PFSK-1 (cell line): Measurements from ENCODE around the gene ARSK.

ENCODE experiments used
- FOXP2 ChIP-seq: optimal IDR thresholded peaks from 2 replicates; pipeline ENCODE3; 2011; ENCODE audit warnings: borderline replicate concordance, control low read depth, inconsistent platforms; ENCODE audit not compliant: insufficient read depth; ENCODE audit errors: extremely low read length, extremely low read depth
- POLR2AphosphoS5 ChIP-seq: IDR thresholded peaks from 2 replicates; pipeline ENCODE4 v1.6.1; 2012; ENCODE audit warnings: low read depth, mild to moderate bottlenecking, control low read depth, low read length, moderate library complexity
- REST ChIP-seq, 2 experiments: IDR thresholded peaks; 2 replicates each; pipeline versions ENCODE4 v1.6.1 to v1.8.0; 2011 to 2012; ENCODE audit warnings: low read depth in 2 of 2, low read length in 2 of 2, control low read depth in 1 of 2, inconsistent platforms in 1 of 2, mild to moderate bottlenecking in 1 of 2, moderate library complexity in 1 of 2; ENCODE audit not compliant: insufficient read depth in 1 of 2
- SIN3A ChIP-seq: IDR thresholded peaks from 2 replicates; pipeline ENCODE4 v1.6.1; 2012; ENCODE audit warnings: mild to moderate bottlenecking, low read length, moderate library complexity, borderline replicate concordance; ENCODE audit not compliant: insufficient read depth
- TAF1 ChIP-seq: IDR thresholded peaks from 2 replicates; pipeline ENCODE4 v1.6.1; 2012; ENCODE audit warnings: low read length, control low read depth, borderline replicate concordance; ENCODE audit not compliant: insufficient read depth

The ARSK gene

GRCh38 chr5:95621839-95622629, 67.1 kb downstream of the ARSK start:
- TF ChIP-seq POLR2AphosphoS5 (no peak), TAF1 (no peak), SIN3A (no peak), FOXP2 (no peak), REST (IDR thresholded peaks at IDR 0.05; ENCODE audit: insufficient read depth in 1 of 2, low read depth in 2 of 2, low read length in 2 of 2) (no peak)

DNA sequence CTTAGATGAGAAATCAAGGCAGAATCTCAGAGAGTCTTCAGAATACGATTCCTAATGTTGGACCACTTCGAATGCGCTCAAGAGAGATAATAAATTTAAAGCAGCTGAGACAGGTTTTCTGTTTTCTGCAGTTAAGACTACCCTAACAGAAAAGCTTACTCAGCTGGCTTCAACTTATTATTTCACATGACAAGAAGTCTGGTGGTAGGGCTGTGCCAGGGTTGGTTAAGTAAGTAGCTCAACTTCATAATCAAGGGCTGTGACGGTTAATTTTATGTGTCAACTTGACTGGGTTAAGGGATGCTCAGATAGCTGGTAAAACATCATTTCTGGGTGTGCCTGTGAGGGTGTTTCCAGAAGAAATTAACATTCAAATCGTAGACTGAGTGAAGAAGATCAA, 68.8 kb downstream of the ARSK start:
- no peak for TF ChIP-seq TAF1
- no peak for TF ChIP-seq SIN3A
- TF ChIP-seq REST (IDR thresholded peaks at IDR 0.05; ENCODE audit: insufficient read depth in 1 of 2, low read depth in 2 of 2, low read length in 2 of 2), result no peak
- no peak for TF ChIP-seq POLR2AphosphoS5
- no peak for TF ChIP-seq FOXP2

DNA sequence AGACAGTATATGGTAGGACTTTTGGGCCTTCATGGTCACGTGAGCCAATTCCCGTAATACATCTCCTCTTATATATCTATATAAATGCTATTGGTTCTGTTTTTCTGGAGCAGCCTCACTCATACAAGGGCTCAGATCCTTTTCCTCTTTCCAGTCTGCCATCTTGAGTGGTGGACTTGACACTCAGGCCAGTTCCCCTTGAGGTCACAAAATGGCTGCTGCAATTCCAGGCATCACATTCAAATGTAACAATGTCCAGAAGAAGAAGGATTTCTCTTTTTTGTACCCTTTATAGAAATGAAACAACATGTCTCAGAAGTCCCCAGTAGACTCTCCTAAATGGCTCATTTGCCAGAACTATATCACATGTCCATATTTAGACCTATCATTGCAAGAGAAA, 69.5 kb downstream of the ARSK start:
- TF ChIP-seq SIN3A (no peak), FOXP2 (no peak), TAF1 (no peak), POLR2AphosphoS5 (no peak), REST (IDR thresholded peaks at IDR 0.05; ENCODE audit: insufficient read depth in 1 of 2, low read depth in 2 of 2, low read length in 2 of 2) (no peak)

DNA sequence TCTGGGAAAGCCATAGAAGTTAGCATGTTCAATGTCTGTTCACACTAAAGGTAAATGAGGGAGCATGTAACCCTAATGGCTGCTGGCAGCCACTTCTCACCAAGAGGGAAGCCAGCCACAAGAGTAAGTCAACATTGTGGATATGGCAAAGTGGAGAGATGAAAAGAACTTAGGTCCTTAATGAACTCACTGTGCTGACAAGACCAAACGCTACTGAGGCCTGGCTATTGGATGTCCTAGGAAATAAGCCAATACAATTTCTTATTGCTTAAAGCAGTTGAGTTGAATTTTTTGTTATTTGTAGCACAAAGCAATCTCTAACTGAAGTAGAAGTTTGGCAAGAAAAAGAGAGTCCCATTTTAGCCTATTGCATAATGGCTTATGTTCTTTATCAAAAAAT, 71.8 kb downstream of the ARSK start:
- no peak for TF ChIP-seq TAF1
- TF ChIP-seq SIN3A, result no peak
- no peak for TF ChIP-seq REST (IDR thresholded peaks at IDR 0.05; ENCODE audit: insufficient read depth in 1 of 2, low read depth in 2 of 2, low read length in 2 of 2)
- TF ChIP-seq POLR2AphosphoS5, result no peak
- no peak for TF ChIP-seq FOXP2
